ENCODE data around the gene CDRT4. TPM values are rescaled to one million over a fixed set of nuclear protein-coding genes. Genes with fewer than 3 reads are reported as not detected.
A peak's percentile ranks its signal among the peaks of the same experiment; 100 is the strongest.

The CDRT4 gene
- total RNA-seq, 1 experiment from 2014 or later, result 6.2 TPM

DNA sequence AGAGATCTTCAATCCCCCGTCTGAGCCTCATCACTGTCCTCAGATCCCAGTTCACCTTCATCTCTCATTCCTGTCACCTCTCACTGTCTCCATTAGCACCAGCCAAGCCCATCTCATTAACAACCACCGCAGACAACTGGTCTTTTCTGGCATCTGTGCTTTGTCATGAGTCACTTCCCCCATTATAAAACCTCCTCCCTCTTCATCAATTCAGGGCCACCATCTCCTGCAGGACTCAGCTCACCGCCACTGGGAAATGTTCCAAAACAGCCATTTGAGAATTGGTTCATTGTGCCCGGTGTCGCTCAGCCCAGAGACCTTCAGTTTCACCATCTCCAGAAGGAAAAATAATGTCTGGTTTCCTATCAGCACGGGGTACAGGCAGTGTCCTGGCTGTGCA is 69.1 kb downstream of the CDRT4 start:
- TF ChIP-seq POLR2AphosphoS5 (IDR thresholded peaks at IDR 0.05; ENCODE audit: low read depth, low read length), result no peak
- TF ChIP-seq, protein P1, sequence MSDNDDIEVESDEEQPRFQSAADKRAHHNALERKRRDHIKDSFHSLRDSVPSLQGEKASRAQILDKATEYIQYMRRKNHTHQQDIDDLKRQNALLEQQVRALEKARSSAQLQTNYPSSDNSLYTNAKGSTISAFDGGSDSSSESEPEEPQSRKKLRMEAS (IDR thresholded peaks at IDR 0.05), result no peak
- TF ChIP-seq RAD21 (IDR thresholded peaks at IDR 0.05; ENCODE audit: low read depth), result no peak
- peak; percentile 34; the same call in 1 of the 2 replicates for TF ChIP-seq SP1 (IDR thresholded peaks at IDR 0.05; ENCODE audit: low read depth)
- no peak for TF ChIP-seq CBX3 (IDR thresholded peaks at IDR 0.05; ENCODE audit: low read depth)
- no peak for TF ChIP-seq SRF (IDR thresholded peaks at IDR 0.05; ENCODE audit: low read depth)
- peak; percentile 14 for TF ChIP-seq YY1 (IDR thresholded peaks at IDR 0.05; ENCODE audit: extremely low read depth, insufficient replicate concordance, low read depth, low read length)
- no peak for TF ChIP-seq ZNF274 (IDR thresholded peaks at IDR 0.05; ENCODE audit: low read depth, low read length)
- TF ChIP-seq, protein P2, sequence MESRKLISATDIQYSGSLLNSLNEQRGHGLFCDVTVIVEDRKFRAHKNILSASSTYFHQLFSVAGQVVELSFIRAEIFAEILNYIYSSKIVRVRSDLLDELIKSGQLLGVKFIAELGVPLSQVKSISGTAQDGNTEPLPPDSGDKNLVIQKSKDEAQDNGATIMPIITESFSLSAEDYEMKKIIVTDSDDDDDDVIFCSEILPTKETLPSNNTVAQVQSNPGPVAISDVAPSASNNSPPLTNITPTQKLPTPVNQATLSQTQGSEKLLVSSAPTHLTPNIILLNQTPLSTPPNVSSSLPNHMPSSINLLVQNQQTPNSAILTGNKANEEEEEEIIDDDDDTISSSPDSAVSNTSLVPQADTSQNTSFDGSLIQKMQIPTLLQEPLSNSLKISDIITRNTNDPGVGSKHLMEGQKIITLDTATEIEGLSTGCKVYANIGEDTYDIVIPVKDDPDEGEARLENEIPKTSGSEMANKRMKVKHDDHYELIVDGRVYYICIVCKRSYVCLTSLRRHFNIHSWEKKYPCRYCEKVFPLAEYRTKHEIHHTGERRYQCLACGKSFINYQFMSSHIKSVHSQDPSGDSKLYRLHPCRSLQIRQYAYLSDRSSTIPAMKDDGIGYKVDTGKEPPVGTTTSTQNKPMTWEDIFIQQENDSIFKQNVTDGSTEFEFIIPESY (IDR thresholded peaks at IDR 0.05; ENCODE audit: extremely low read depth, insufficient replicate concordance, low read length), result no peak
- TF ChIP-seq CTCF (IDR thresholded peaks at IDR 0.05 in 2 of 3, conservative IDR thresholded peaks at IDR 0.05 in 1 of 3; ENCODE audit: borderline replicate concordance in 1 of 3, insufficient read depth in 1 of 3, low read depth in 2 of 3, low read length in 2 of 3), result no peak
- no peak for TF ChIP-seq EGR1 (IDR thresholded peaks at IDR 0.05; ENCODE audit: low read depth)
- TF ChIP-seq EZH2phosphoT487 (IDR thresholded peaks at IDR 0.05; ENCODE audit: borderline replicate concordance), result no peak
- peak; percentile 51 for TF ChIP-seq JUND (IDR thresholded peaks at IDR 0.05)
- 0 out of 2 replicates have a peak, but pooled peaks have one; percentile 40 for TF ChIP-seq FOSL1 (IDR thresholded peaks at IDR 0.05; ENCODE audit: low read depth)
- no peak for TF ChIP-seq CEBPB (IDR thresholded peaks at IDR 0.05; ENCODE audit: low read depth)
- no peak for TF ChIP-seq TCF7L2 (IDR thresholded peaks at IDR 0.05; ENCODE audit: borderline replicate concordance, extremely low read depth, insufficient read depth, insufficient read length)
- TF ChIP-seq ZFX (IDR thresholded peaks at IDR 0.05), result no peak
- TF ChIP-seq, protein P3, sequence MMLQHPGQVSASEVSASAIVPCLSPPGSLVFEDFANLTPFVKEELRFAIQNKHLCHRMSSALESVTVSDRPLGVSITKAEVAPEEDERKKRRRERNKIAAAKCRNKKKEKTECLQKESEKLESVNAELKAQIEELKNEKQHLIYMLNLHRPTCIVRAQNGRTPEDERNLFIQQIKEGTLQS (IDR thresholded peaks at IDR 0.05), result no peak
- H3K27ac ChIP-seq (ENCODE audit: low read depth, low read length), result no peak overlapping the region
- DNase-seq (ENCODE audit: low read depth, low spot score) (peak; percentile 18), ATAC-seq (peak; percentile 80)
- intact Hi-C loops (cut with micrococcal nuclease), result no loop called here
- BruUV-seq (replicated peaks), result no TSS peak
- no peaks in the 10 kb centered on the region for H3K9me3 ChIP-seq (ENCODE audit: control insufficient read depth in 1 of 2, insufficient read depth in 1 of 2, low read depth in 1 of 2, low read length in 2 of 2)
- no peak overlapping the region for H3K9ac ChIP-seq (ENCODE audit: low read length)
- H3K27me3 ChIP-seq (ENCODE audit: insufficient read depth, low read length), result no peaks in the 10 kb centered on the region
- no peaks in the 10 kb centered on the region for H4K20me1 ChIP-seq (ENCODE audit: insufficient read depth)
- H2AFZ ChIP-seq (ENCODE audit: low read depth, low read length, poor library complexity, severe bottlenecking), result peak overlapping the region; percentile 4
- H3K79me2 ChIP-seq (ENCODE audit: insufficient read depth, low read length), result no peaks in the 10 kb centered on the region
- ChIA-PET RAD21 (ENCODE audit: low non-redundant PET in 1 of 2, low total read pairs in 2 of 2, uncharacterized antibody in 2 of 2, unreplicated experiment in 2 of 2) (no interaction called here), POLR2A (no interaction called here), CTCF (interaction anchor here (1.7 kb wide), 1 partner anchor 105 kb away, joined by 4 read pairs; no protein-coding TSS in a partner anchor)
- H3K4me2 ChIP-seq (ENCODE audit: low read length), result peak overlapping the region; percentile 46
- H3K9me2 ChIP-seq (ENCODE audit: insufficient read depth), result no peaks in the 10 kb centered on the region
- H3K4me1 ChIP-seq (ENCODE audit: control insufficient read depth in 1 of 2, insufficient read depth in 2 of 2, low read length in 2 of 2), result peaks cover 8 to 16% of the 10 kb centered on the region in 2 experiments
- no peak overlapping the region for H3K4me3 ChIP-seq (replicated peaks in 1 of 2; ENCODE audit: low read depth in 1 of 2, low read length in 2 of 2)
- H3K36me3 ChIP-seq (ENCODE audit: control insufficient read depth in 1 of 2, insufficient read depth in 2 of 2, low read length in 2 of 2), result no peaks in the 10 kb centered on the region

Data from HCT116 (cell line).